Muscle layer of colon (tissue), 2 donors: ENCODE measurements around the gene MRPL40.
"Not testable (repeated sequence)": the region's sequence is repeated elsewhere in the genome, so short reads cannot be mapped to it uniquely, and the experiment has no call there.

Source experiments
- H3K27ac ChIP-seq: one replicate; pipeline ENCODE4 v1.7.0; 2013; ENCODE audit warnings: low read depth, mild to moderate bottlenecking, low read length, moderate library complexity
- H3K27me3 ChIP-seq, 2 donors: one replicate each; pipeline ENCODE4 v1.7.0; 2013; ENCODE audit warnings: low read length in 2 of 2, mild to moderate bottlenecking in 2 of 2; ENCODE audit not compliant: insufficient read depth in 2 of 2, control insufficient read depth in 1 of 2
- H3K36me3 ChIP-seq: one replicate; pipeline ENCODE4 v1.7.0; 2013; ENCODE audit warnings: mild to moderate bottlenecking, low read length; ENCODE audit not compliant: insufficient read depth
- H3K4me1 ChIP-seq: one replicate; pipeline ENCODE4 v1.7.0; 2013; ENCODE audit warnings: mild to moderate bottlenecking, low read length; ENCODE audit not compliant: insufficient read depth
- H3K4me3 ChIP-seq, 2 donors: one replicate each; pipeline ENCODE4 v1.7.0; 2013; ENCODE audit warnings: low read length in 2 of 2, low read depth in 1 of 2, mild to moderate bottlenecking in 1 of 2, moderate library complexity in 1 of 2
- H3K9ac ChIP-seq: one replicate; pipeline ENCODE4 v1.7.0; 2013; ENCODE audit warnings: low read length
- H3K9me3 ChIP-seq: one replicate; pipeline ENCODE4 v1.7.0; 2013; ENCODE audit warnings: mild to moderate bottlenecking, low read length
- donor health status: abdominal sarcoma.
- donor health status: Adenocarcinoma of cecum.

MRPL40 gene

GRCh38 chr22:19429950-19430889 lies 2.1 kb upstream of the MRPL40 start:
- peak overlapping the region; percentile 85 for H3K9ac ChIP-seq
- H3K36me3 ChIP-seq, result peaks cover 8% of the 10 kb centered on the region
- peak overlapping the region; percentile 66 for H3K27ac ChIP-seq
- no peaks in the 10 kb centered on the region for H3K9me3 ChIP-seq
- no peaks in the 10 kb centered on the region for H3K27me3 ChIP-seq
- H3K4me3 ChIP-seq, result peak overlapping the region; percentile 85 to 91
- peaks cover 22% of the 10 kb centered on the region for H3K4me1 ChIP-seq

- Histone ChIP-seq H3K9me3 (no peaks in the 10 kb centered on the region), H3K4me3 (peak overlapping the region; percentile 85 to 91), H3K36me3 (peaks cover 12% of the 10 kb centered on the region), H3K27ac (peak overlapping the region; percentile 66), H3K27me3 (no peaks in the 10 kb centered on the region), H3K4me1 (peaks cover 22% of the 10 kb centered on the region), H3K9ac (peak overlapping the region; percentile 85)
Measured at GRCh38 chr22:19430890-19431541, 1.3 kb upstream of the MRPL40 start.

- Histone ChIP-seq H3K4me3 (peak within 1 kb of the TSS; percentile 85 to 93), H3K4me1 (peaks cover 22% of the 10 kb centered on the region), H3K27me3 (no peaks in the 10 kb centered on the region), H3K9ac (peak within 1 kb of the TSS; percentile 85), H3K36me3 (peaks cover 15% of the 10 kb centered on the region), H3K9me3 (no peaks in the 10 kb centered on the region), H3K27ac (peak within 1 kb of the TSS; percentile 99)
Measured at GRCh38 chr22:19431649-19432132, 654 bp upstream of the MRPL40 start, which contains the start of gene HIRA. HIRA (minus strand) TSS chr22:19431733; CDS start chr22:19431476, 257 bp downstream.

GRCh38 chr22:19434401-19434800 lies 2.1 kb downstream of the MRPL40 start:
- Histone ChIP-seq H3K27ac (no peak overlapping the region), H3K9me3 (no peaks in the 10 kb centered on the region), H3K9ac (no peak overlapping the region), H3K4me1 (peaks cover 20% of the 10 kb centered on the region), H3K36me3 (peaks cover 17% of the 10 kb centered on the region), H3K4me3 (no peak overlapping the region), H3K27me3 (no peaks in the 10 kb centered on the region)

GRCh38 chr22:19434829-19435580 lies 2.7 kb downstream of the MRPL40 start:
- Histone ChIP-seq H3K36me3 (peaks cover 17% of the 10 kb centered on the region), H3K4me1 (peaks cover 14% of the 10 kb centered on the region), H3K27ac (no peak overlapping the region), H3K27me3 (no peaks in the 10 kb centered on the region), H3K4me3 (no peak overlapping the region), H3K9me3 (no peaks in the 10 kb centered on the region), H3K9ac (no peak overlapping the region)

- not testable (repeated sequence) for H3K9ac ChIP-seq, H3K27ac ChIP-seq, H3K9me3 ChIP-seq, H3K27me3 ChIP-seq, H3K4me1 ChIP-seq, H3K4me3 ChIP-seq
- H3K36me3 ChIP-seq, result peaks cover 17% of the 10 kb centered on the region
Measured at GRCh38 chr22:19436444-19437161, 4.3 kb downstream of the MRPL40 start.

- no peak overlapping the region for H3K9ac ChIP-seq
- H3K9me3 ChIP-seq, result no peaks in the 10 kb centered on the region
- no peak overlapping the region for H3K4me3 ChIP-seq
- peaks cover 17% of the 10 kb centered on the region for H3K36me3 ChIP-seq
- H3K27me3 ChIP-seq, result no peaks in the 10 kb centered on the region
- peaks cover 4% of the 10 kb centered on the region for H3K4me1 ChIP-seq
- H3K27ac ChIP-seq, result no peak overlapping the region
Measured at GRCh38 chr22:19438298-19438697, 6.0 kb downstream of the MRPL40 start.

GRCh38 chr22:19440411-19441195 lies 8.3 kb downstream of the MRPL40 start:
- Histone ChIP-seq H3K9ac (no peak overlapping the region), H3K27ac (no peak overlapping the region), H3K27me3 (no peaks in the 10 kb centered on the region), H3K36me3 (peaks cover 18% of the 10 kb centered on the region), H3K4me1 (peaks cover 4% of the 10 kb centered on the region), H3K4me3 (no peak overlapping the region), H3K9me3 (no peaks in the 10 kb centered on the region)

GRCh38 chr22:19442166-19442565 lies 9.8 kb downstream of the MRPL40 start:
- H3K9me3 ChIP-seq, result no peaks in the 10 kb centered on the region
- no peak overlapping the region for H3K27ac ChIP-seq
- H3K36me3 ChIP-seq, result peaks cover 12% of the 10 kb centered on the region
- H3K4me3 ChIP-seq, result no peak overlapping the region
- H3K27me3 ChIP-seq, result no peaks in the 10 kb centered on the region
- H3K4me1 ChIP-seq, result peaks cover 15% of the 10 kb centered on the region
- no peak overlapping the region for H3K9ac ChIP-seq

- no peak overlapping the region for H3K9ac ChIP-seq
- H3K9me3 ChIP-seq, result no peaks in the 10 kb centered on the region
- H3K27me3 ChIP-seq, result no peaks in the 10 kb centered on the region
- H3K36me3 ChIP-seq, result peaks cover 12% of the 10 kb centered on the region
- H3K4me3 ChIP-seq, result no peak overlapping the region
- H3K27ac ChIP-seq, result no peak overlapping the region
- peaks cover 23% of the 10 kb centered on the region for H3K4me1 ChIP-seq
Measured at GRCh38 chr22:19443544-19444211, 11.3 kb downstream of the MRPL40 start.
